ENCODE results near the gene WNK3.
A peak's percentile ranks its signal among the peaks of the same experiment; 100 is the strongest.

The WNK3 gene

GRCh38 chrX:54171527-54172250 is 186.2 kb downstream of the WNK3 start:
- H3K4me3 ChIP-seq (replicated peaks; ENCODE audit: low read depth, low read length): no peak overlapping the region
- DNase-seq (ENCODE audit: low read depth): peak; percentile 53
- TF ChIP-seq CTCF (IDR thresholded peaks at IDR 0.05; ENCODE audit: low read length, missing control alignments): no peak

GRCh38 chrX:54171091-54171490 is 186.8 kb downstream of the WNK3 start:
- no peak for TF ChIP-seq CTCF (IDR thresholded peaks at IDR 0.05; ENCODE audit: low read length, missing control alignments)

GRCh38 chrX:54166915-54167314 is 190.9 kb downstream of the WNK3 start:
- DNase-seq (ENCODE audit: low read depth): no peak
- no peak for TF ChIP-seq CTCF (IDR thresholded peaks at IDR 0.05; ENCODE audit: low read length, missing control alignments)
- H3K4me3 ChIP-seq (replicated peaks; ENCODE audit: low read depth, low read length): no peak overlapping the region

More at GRCh38 chrX:54171091-54171490, 186.8 kb downstream of the WNK3 start:
- H3K4me3 ChIP-seq (replicated peaks; ENCODE audit: low read depth, low read length): no peak overlapping the region
- no peak for DNase-seq (ENCODE audit: low read depth)

GRCh38 chrX:54157561-54157960 is 200.3 kb downstream of the WNK3 start:
- TF ChIP-seq CTCF (IDR thresholded peaks at IDR 0.05; ENCODE audit: low read length, missing control alignments): no peak
- no peak overlapping the region for H3K4me3 ChIP-seq (replicated peaks; ENCODE audit: low read depth, low read length)
- DNase-seq (ENCODE audit: low read depth): no peak

Data from fibroblast of pulmonary artery (primary cell).